ENCODE measurements around the gene CHST11. TPM values are rescaled to one million over a fixed set of nuclear protein-coding genes. Genes with fewer than 3 reads are reported as not detected.

Gene CHST11
- total and polyA plus RNA-seq, 10 of the 15 experiments (the other 5 are each of a cell fraction or from before 2014, with no cell fraction given): 1.9 to 38.1 (median 17.2) TPM

- ChIA-PET CTCF (interaction anchor here (0.7 to 1.5 kb wide), 3 partner anchors 10 to 207 kb away, joined by 3 to 5 read pairs (median 5); no protein-coding TSS in a partner anchor), POLR2A (no interaction called here), SMC1A (ENCODE audit: uncharacterized antibody, unreplicated experiment) (interaction anchor here (1.3 to 1.4 kb wide), 2 partner anchors 12 to 129 kb away, joined by 3 to 4 read pairs; no protein-coding TSS in a partner anchor), RAD21 (ENCODE audit: unreplicated experiment) (interaction anchor here (1.0 kb wide), 1 partner anchor 130 kb away, joined by 3 read pairs; no protein-coding TSS in a partner anchor)
- H3K9me3 ChIP-seq (replicated peaks; ENCODE audit: control insufficient read depth, insufficient read depth, low read length): no peaks in the 10 kb centered on the region
- no peak for FAIRE-seq
- ATAC-seq: no peak
- peaks cover 14% of the 10 kb centered on the region for H3K79me2 ChIP-seq (ENCODE audit: control insufficient read depth, insufficient read depth, low read length)
- WGBS (ENCODE audit: insufficient coverage, insufficient replicate concordance, low lambda C conversion rate, missing lambda C conversion rate): 73% methylated on average over 5 of the region's 5 CpGs
- intact Hi-C loops (cut with micrococcal nuclease; ENCODE audit: unreplicated experiment): no loop called here
- H3K4me3 ChIP-seq: no peak overlapping the region
- BruUV-seq (replicated peaks): no TSS peak
- TF ChIP-seq HCFC1 (IDR thresholded peaks at IDR 0.05; ENCODE audit: low read length): no peak
- no peak for TF ChIP-seq NRF1 (conservative IDR thresholded peaks at IDR 0.05; ENCODE audit: low read depth, low read length)
- no peak for TF ChIP-seq HSF1 (IDR thresholded peaks at IDR 0.05; ENCODE audit: low read depth, low read length)
- no peaks in the 10 kb centered on the region; the same call in 1 of the 2 replicates for H4K20me1 ChIP-seq (ENCODE audit: control insufficient read depth, insufficient read depth)
- no peak overlapping the region for H3K4me2 ChIP-seq (ENCODE audit: control insufficient read depth, insufficient read depth)
- no peak overlapping the region for H2AFZ ChIP-seq (ENCODE audit: control insufficient read depth, low read depth, low read length)
- H3K4me1 ChIP-seq (ENCODE audit: control insufficient read depth, insufficient read depth, low read length): peaks cover 11% of the 10 kb centered on the region
- in situ Hi-C loops (cut with MboI): no loop called here
- H3K36me3 ChIP-seq (ENCODE audit: control insufficient read depth in 2 of 2, insufficient read depth in 2 of 2, low read length in 1 of 2): peaks cover 1 to 3% of the 10 kb centered on the region in 2 experiments; a peak in 1 of 4 replicates
- no peak overlapping the region for H3K9ac ChIP-seq (ENCODE audit: control insufficient read depth, insufficient read depth, low read length)
- H3K27me3 ChIP-seq (replicated peaks in 1 of 2; ENCODE audit: control insufficient read depth in 2 of 2, insufficient read depth in 2 of 2, low read length in 1 of 2): no peaks in the 10 kb centered on the region
- no peak overlapping the region for H3K27ac ChIP-seq (ENCODE audit: control insufficient read depth, insufficient read depth)
- no peak for DNase-seq (ENCODE audit: low read depth, low spot score)
Measured at GRCh38 chr12:104588921-104589590, 132.3 kb downstream of the CHST11 start.

GRCh38 chr12:104590022-104590421 lies 133.3 kb downstream of the CHST11 start:
- 83% methylated on average over 8 of the region's 8 CpGs for WGBS (ENCODE audit: insufficient coverage, insufficient replicate concordance, low lambda C conversion rate, missing lambda C conversion rate)
- CTCF ChIA-PET: interaction anchor here (1.5 kb wide), 1 partner anchor 208 kb away, joined by 5 read pairs; no protein-coding TSS in a partner anchor
- H4K20me1 ChIP-seq (ENCODE audit: control insufficient read depth, insufficient read depth): no peaks in the 10 kb centered on the region; the same call in 1 of the 2 replicates
- no peak for TF ChIP-seq ZNF592 (IDR thresholded peaks at IDR 0.05)
- TF ChIP-seq SP1 (IDR thresholded peaks at IDR 0.05; ENCODE audit: low read depth, low read length): no peak
- no peak for TF ChIP-seq MXI1 (IDR thresholded peaks at IDR 0.05; ENCODE audit: low read depth, low read length)
- no peak for TF ChIP-seq BCL3 (IDR thresholded peaks at IDR 0.05; ENCODE audit: borderline replicate concordance, insufficient read depth, low read depth, low read length, poor library complexity, severe bottlenecking)
- TF ChIP-seq SREBF2 (IDR thresholded peaks at IDR 0.05; ENCODE audit: low read length): no peak

More at GRCh38 chr12:104590022-104590421, 133.3 kb downstream of the CHST11 start:
- ChIA-PET POLR2A (no interaction called here), SMC1A (ENCODE audit: uncharacterized antibody, unreplicated experiment) (interaction anchor here (1.5 kb wide), 1 partner anchor 14 kb away, joined by 3 read pairs; no protein-coding TSS in a partner anchor), RAD21 (ENCODE audit: unreplicated experiment) (no interaction called here)
- Histone ChIP-seq H3K79me2 (ENCODE audit: control insufficient read depth, insufficient read depth, low read length) (peaks cover 8% of the 10 kb centered on the region), H2AFZ (ENCODE audit: control insufficient read depth, low read depth, low read length) (no peak overlapping the region), H3K27me3 (replicated peaks in 1 of 2; ENCODE audit: control insufficient read depth in 2 of 2, insufficient read depth in 2 of 2, low read length in 1 of 2) (no peaks in the 10 kb centered on the region), H3K4me3 (no peak overlapping the region), H3K9me3 (replicated peaks; ENCODE audit: control insufficient read depth, insufficient read depth, low read length) (no peaks in the 10 kb centered on the region), H3K4me1 (ENCODE audit: control insufficient read depth, insufficient read depth, low read length) (peaks cover 7% of the 10 kb centered on the region; the same call in 1 of the 2 replicates), H3K4me2 (ENCODE audit: control insufficient read depth, insufficient read depth) (no peak overlapping the region), H3K9ac (ENCODE audit: control insufficient read depth, insufficient read depth, low read length) (no peak overlapping the region), H3K27ac (ENCODE audit: control insufficient read depth, insufficient read depth) (no peak overlapping the region), H3K36me3 (ENCODE audit: control insufficient read depth in 2 of 2, insufficient read depth in 2 of 2, low read length in 1 of 2) (peaks cover 0 to 1% of the 10 kb centered on the region in 2 experiments; a peak in 1 of 4 replicates)
- FAIRE-seq (no peak), ATAC-seq (no peak), DNase-seq (ENCODE audit: low read depth, low spot score) (no peak)
- no TSS peak for BruUV-seq (replicated peaks)
- in situ Hi-C loops (cut with MboI) (no loop called here), intact Hi-C loops (cut with micrococcal nuclease; ENCODE audit: unreplicated experiment) (no loop called here)
